ENCODE results near the gene ADAMTS12.

- no peak for TF ChIP-seq CTCF (IDR thresholded peaks at IDR 0.05)
- TF ChIP-seq POLR2AphosphoS5 (IDR thresholded peaks at IDR 0.05), result no peak
Measured at GRCh38 chr5:33579152-33579551, 312.6 kb downstream of the ADAMTS12 start.
